AG08395 (cell line): ENCODE data around the gene MSI2.

Experiments
- DNase-seq: peaks from one replicate; pipeline ENCODE4 v3.0.0; 2012; ENCODE audit warnings: mixed read lengths, low spot score

Gene MSI2

GRCh38 chr17:57395721-57396321 lies 139.5 kb downstream of the MSI2 start:
- no peak for DNase-seq

DNA sequence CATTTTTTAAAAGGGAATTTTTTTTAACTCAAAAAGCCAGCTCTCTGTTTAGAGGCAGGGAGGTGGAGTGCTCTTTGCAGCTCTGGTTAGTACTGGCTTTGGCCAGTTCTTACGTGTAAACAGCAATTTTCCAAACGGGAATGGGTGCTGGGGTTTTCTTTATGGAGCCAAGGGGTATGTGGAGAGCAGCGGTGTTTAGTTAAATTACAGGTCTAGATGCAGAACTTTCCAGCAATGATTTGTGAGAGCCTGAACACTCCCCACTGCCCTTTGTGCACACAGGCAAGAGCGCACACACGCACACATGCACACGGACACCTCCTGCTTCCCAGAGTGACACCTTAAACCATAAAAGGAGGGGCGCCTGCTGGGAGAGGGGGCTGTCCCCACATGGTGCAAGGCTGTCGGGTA lies 140.2 kb downstream of the MSI2 start:
- no peak for DNase-seq

GRCh38 chr17:57397402-57397801 lies 141.1 kb downstream of the MSI2 start:
- DNase-seq = no peak

DNA sequence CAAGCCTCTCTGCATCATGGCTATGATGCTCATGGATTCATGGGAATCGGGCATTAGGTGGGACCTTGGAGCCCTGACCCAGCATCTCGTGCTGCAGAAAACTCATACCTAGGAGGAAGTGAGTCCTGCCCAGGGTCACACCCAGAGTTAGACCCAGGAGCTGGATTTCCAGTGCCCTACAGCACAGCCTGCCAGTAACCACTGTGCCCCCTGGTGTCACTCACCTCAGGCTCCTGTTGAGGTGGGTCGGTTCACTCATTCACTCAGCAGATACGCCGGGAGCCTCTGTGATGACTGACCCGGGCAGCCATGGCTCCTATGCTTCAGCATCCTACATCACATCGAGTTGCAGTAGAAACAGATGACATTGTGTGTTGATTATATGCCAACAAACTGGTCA lies 143.4 kb downstream of the MSI2 start:
- no peak for DNase-seq

GRCh38 chr17:57400648-57401047 lies 144.3 kb downstream of the MSI2 start:
- no peak for DNase-seq

- no peak for DNase-seq
Measured at GRCh38 chr17:57401556-57402488, 145.5 kb downstream of the MSI2 start.

DNA sequence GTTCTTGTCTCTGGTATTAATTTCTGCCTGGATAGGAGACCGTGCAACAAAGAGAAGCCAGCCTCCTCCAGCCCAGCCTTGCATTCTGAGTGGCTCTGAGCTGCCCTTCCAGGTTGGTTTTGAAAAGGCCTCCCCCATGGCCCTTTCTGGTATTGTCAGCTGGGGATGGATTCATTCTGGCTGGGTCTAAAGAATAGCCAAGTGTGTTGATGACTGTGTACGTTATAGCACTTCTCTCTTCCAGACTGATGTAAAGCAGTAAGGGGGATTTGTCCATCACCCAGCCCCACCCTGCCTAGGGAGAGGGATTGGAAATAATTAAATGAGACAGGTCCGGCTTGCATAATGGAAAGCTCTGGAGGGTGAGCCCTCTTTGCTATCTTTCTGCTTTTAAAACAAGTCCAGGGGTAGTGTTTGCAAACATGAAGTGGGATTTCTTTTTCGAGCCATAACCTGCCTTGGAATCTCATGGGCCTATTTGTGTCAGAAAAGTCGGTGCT lies 146.4 kb downstream of the MSI2 start:
- DNase-seq = no peak

GRCh38 chr17:57403236-57403635 lies 146.9 kb downstream of the MSI2 start:
- DNase-seq = no peak

- no peak for DNase-seq
Measured at GRCh38 chr17:57404073-57404472, 147.8 kb downstream of the MSI2 start.

DNA sequence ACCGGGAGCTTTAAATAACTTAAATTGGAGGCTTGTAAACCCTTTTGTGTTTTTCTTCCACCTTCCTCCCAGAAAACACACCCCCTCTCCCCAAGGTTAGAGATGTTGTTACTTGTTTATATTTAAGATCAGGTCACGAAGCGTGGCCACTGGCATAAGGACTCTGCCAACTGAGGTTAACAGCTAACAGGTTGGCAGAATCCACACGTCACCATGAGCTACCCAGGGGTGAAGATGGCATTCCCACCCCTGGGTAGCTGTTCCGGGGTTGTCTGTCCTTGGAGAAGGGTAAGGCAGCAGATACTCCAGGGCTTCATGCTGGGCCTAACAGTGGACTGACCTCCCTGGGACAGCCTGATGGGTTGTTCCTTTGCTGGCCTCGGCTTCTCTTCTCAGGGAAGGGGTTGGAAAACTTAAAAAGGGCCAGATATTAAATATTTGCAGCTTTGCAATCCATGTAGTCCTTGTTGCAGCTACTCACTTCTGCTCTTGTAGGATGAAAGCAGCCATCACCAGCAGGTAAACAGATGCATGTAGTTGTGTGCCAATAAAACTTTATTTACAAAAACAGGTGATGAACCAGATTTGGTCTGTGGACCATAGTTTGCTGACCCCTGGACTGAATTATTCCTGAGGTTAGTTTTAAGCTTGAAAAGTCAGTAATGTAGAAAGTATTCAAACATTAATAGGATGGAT lies 148.6 kb downstream of the MSI2 start:
- DNase-seq = no peak

DNA sequence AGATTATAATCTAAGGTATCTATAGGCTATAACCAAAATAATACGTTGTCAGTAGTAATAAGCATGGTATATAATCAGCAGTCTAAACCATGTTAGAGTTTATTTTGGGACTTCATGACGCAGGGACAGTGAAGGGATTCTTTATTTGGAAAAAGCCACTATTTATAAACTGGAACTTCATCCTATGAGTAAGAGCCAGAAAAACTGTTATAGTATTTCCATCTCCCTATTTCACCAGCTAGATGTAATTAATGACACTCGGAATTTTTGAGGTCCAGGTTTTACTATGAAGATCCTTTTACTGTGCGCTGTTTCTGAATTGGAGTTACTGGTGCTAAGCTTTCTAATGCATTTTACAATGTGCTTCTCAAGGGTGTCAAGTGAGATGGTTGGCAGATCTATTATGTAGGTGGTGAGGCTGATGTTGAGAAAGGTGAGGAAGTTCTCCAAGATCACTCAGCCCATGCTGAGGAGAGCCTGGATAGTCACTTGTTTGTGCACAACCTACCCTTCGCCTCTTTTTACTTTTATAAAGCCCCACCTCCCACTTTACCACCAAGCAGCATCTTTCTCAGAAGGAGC lies 149.3 kb downstream of the MSI2 start:
- no peak for DNase-seq

- no peak for DNase-seq
Measured at GRCh38 chr17:57406131-57406980, 150.0 kb downstream of the MSI2 start.

GRCh38 chr17:57406981-57407286 lies 150.6 kb downstream of the MSI2 start:
- DNase-seq = no peak

GRCh38 chr17:57407287-57408070 lies 151.2 kb downstream of the MSI2 start:
- no peak for DNase-seq

GRCh38 chr17:57408071-57408811 lies 151.9 kb downstream of the MSI2 start:
- DNase-seq = no peak

GRCh38 chr17:57410169-57410568 lies 153.8 kb downstream of the MSI2 start:
- no peak for DNase-seq

- DNase-seq = no peak
Measured at GRCh38 chr17:57412520-57413096, 156.3 kb downstream of the MSI2 start.

DNA sequence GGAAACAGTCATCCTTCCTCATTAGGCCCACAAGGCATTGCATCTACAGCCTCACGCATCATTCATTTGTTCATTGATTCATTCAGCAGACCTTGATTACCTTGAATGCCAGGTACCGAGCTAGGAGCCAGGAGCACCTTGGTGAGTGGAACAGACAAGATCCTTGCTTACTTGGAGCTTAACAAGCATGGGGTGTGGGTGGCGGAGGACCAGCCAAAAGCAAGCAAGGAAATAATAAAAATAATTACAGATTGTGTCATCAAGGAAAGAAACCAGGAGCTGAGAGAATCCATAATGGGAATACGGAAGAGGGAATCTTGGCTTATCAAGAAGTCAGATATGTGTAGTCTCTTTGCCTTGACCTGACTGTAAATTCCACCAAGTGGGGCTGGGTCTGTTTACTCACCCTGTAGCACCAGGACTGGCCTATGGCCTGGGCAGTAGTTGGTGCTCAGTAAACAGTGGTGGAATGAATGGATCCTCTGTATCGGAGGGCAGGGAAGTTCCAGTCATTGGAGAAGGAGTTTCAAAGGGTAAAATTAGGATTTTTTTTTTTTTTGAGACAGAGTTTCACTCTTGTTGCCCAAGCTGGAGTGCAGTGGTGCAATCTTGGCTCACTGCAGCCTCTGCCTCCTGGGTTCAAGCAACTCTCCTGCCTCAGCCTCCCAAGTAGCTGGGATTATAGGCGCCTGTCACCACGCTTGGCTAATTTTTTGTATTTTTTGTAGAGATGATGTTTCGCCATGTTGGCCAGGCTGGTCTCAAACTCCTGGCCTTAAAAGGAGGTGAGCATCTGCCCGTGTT lies 157.7 kb downstream of the MSI2 start:
- DNase-seq = no peak

DNA sequence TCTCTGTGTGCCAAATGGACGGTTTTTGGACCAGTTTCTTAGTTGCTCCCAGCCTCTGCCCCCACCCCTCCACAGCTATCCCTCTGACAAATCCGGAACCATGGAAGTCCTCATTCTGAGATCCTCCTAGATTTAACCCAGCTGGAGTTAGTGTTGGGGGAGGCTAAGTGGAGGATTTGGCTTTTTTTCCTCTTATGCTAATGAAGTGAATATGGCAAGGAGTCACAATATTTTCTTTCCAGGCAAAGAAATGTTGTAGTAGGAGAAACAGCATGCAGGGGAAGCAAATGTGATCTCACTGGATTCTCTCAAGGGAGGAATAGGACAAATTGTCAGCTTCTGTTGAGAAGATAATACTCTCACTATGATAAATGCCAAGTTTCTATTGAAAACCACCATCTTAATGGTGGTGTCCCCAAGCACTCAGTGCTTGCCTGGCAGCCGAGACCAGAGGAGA lies 159.5 kb downstream of the MSI2 start:
- no peak for DNase-seq
